ENCODE measurements around the gene PUS1. TPM values are rescaled to one million over a fixed set of nuclear protein-coding genes. Genes with fewer than 3 reads are reported as not detected.

Gene PUS1
- total and polyA plus RNA-seq, 10 of the 15 experiments (the other 5 are each of a cell fraction or from before 2014, with no cell fraction given) = 1.3 to 74.2 (median 25.4) TPM

DNA sequence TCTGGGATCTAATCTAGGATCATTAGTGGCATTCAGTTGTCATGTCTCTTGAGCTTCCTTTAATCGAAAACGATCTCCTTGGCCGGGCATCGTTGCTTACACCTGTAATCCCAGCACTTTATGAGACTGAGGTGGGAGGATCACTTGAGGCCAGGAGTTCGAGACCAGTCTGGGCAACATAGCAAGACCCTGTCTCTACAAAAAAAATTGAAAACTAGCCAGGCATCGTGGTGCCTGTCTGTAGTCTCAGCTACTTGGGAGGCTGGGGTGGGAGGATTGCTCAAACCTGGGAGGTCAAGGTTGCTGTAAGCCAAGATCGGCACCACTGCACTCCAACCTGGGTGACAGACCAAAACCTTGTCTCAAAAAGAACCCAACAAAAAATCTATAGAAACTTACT, 9.0 kb downstream of the PUS1 start:
- BruUV-seq (replicated peaks) = no TSS peak
- H3K79me2 ChIP-seq (ENCODE audit: control insufficient read depth, insufficient read depth, low read length) = no peaks in the 10 kb centered on the region
- no peaks in the 10 kb centered on the region for H3K4me1 ChIP-seq (ENCODE audit: control insufficient read depth, insufficient read depth, low read length)
- no peaks in the 10 kb centered on the region for H3K27me3 ChIP-seq (replicated peaks in 1 of 2; ENCODE audit: control insufficient read depth in 2 of 2, insufficient read depth in 2 of 2, low read length in 1 of 2)
- H3K4me3 ChIP-seq = no peak overlapping the region
- no peak overlapping the region for H2AFZ ChIP-seq (ENCODE audit: control insufficient read depth, low read depth, low read length)
- FAIRE-seq = no peak
- 90% methylated on average over 7 of the region's 7 CpGs for WGBS (ENCODE audit: insufficient coverage, insufficient replicate concordance, low lambda C conversion rate, missing lambda C conversion rate)
- 0 out of 2 replicates have a peak, but pooled peaks cover 2% of the 10 kb centered on the region for H4K20me1 ChIP-seq (ENCODE audit: control insufficient read depth, insufficient read depth)
- TF ChIP-seq SRF (IDR thresholded peaks at IDR 0.05; ENCODE audit: low read depth in 2 of 2, low read length in 2 of 2) (no peak), RFX5 (IDR thresholded peaks at IDR 0.05; ENCODE audit: low read depth, low read length) (no peak), ZNF207 (IDR thresholded peaks at IDR 0.05; ENCODE audit: borderline replicate concordance) (no peak), SUZ12 (IDR thresholded peaks at IDR 0.05; ENCODE audit: unreplicated experiment) (no peak), JUNB (IDR thresholded peaks at IDR 0.05) (no peak), IKZF1 (conservative IDR thresholded peaks at IDR 0.05) (no peak), SPI1 (IDR thresholded peaks at IDR 0.05; ENCODE audit: borderline replicate concordance, insufficient read depth, low read depth, low read length) (no peak), GABPA (IDR thresholded peaks at IDR 0.05; ENCODE audit: low read depth) (no peak)
- TF ChIP-seq, protein P1, sequence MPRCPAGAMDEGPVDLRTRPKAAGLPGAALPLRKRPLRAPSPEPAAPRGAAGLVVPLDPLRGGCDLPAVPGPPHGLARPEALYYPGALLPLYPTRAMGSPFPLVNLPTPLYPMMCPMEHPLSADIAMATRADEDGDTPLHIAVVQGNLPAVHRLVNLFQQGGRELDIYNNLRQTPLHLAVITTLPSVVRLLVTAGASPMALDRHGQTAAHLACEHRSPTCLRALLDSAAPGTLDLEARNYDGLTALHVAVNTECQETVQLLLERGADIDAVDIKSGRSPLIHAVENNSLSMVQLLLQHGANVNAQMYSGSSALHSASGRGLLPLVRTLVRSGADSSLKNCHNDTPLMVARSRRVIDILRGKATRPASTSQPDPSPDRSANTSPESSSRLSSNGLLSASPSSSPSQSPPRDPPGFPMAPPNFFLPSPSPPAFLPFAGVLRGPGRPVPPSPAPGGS (IDR thresholded peaks at IDR 0.05; ENCODE audit: borderline replicate concordance, insufficient read depth, low read depth, low read length, poor library complexity, severe bottlenecking) = no peak
- TF ChIP-seq, protein P2, sequence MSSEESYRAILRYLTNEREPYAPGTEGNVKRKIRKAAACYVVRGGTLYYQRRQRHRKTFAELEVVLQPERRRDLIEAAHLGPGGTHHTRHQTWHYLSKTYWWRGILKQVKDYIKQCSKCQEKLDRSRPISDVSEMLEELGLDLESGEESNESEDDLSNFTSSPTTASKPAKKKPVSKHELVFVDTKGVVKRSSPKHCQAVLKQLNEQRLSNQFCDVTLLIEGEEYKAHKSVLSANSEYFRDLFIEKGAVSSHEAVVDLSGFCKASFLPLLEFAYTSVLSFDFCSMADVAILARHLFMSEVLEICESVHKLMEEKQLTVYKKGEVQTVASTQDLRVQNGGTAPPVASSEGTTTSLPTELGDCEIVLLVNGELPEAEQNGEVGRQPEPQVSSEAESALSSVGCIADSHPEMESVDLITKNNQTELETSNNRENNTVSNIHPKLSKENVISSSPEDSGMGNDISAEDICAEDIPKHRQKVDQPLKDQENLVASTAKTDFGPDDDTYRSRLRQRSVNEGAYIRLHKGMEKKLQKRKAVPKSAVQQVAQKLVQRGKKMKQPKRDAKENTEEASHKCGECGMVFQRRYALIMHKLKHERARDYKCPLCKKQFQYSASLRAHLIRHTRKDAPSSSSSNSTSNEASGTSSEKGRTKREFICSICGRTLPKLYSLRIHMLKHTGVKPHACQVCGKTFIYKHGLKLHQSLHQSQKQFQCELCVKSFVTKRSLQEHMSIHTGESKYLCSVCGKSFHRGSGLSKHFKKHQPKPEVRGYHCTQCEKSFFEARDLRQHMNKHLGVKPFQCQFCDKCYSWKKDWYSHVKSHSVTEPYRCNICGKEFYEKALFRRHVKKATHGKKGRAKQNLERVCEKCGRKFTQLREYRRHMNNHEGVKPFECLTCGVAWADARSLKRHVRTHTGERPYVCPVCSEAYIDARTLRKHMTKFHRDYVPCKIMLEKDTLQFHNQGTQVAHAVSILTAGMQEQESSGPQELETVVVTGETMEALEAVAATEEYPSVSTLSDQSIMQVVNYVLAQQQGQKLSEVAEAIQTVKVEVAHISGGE (CRISPR knock-in tag; IDR thresholded peaks at IDR 0.05) = no peak
- ChIA-PET RAD21 (ENCODE audit: unreplicated experiment) (no interaction called here), SMC1A (ENCODE audit: uncharacterized antibody, unreplicated experiment) (no interaction called here), POLR2A (no interaction called here), CTCF (interaction anchor here (0.7 kb wide), 1 partner anchor 1374 kb away, joined by 3 read pairs; no protein-coding TSS in a partner anchor)
- DNase-seq (ENCODE audit: low read depth, low spot score) = no peak
- in situ Hi-C loops (cut with MboI) = no loop called here
- no peak overlapping the region for H3K4me2 ChIP-seq (ENCODE audit: control insufficient read depth, insufficient read depth)
- H3K27ac ChIP-seq (ENCODE audit: control insufficient read depth, insufficient read depth) = no peak overlapping the region
- no peak overlapping the region for H3K9ac ChIP-seq (ENCODE audit: control insufficient read depth, insufficient read depth, low read length)
- H3K9me3 ChIP-seq (replicated peaks; ENCODE audit: control insufficient read depth, insufficient read depth, low read length) = no peaks in the 10 kb centered on the region
- ATAC-seq = no peak
- intact Hi-C loops (cut with micrococcal nuclease; ENCODE audit: unreplicated experiment) = no loop called here
- peaks cover 12 to 35% of the 10 kb centered on the region in 2 experiments for H3K36me3 ChIP-seq (ENCODE audit: control insufficient read depth in 2 of 2, insufficient read depth in 2 of 2, low read length in 1 of 2)

Measured in GM12878 (cell line).